IPS-20b (cell line): Measurements from ENCODE around the gene UBL4A.

Experiments used
- H3K27ac ChIP-seq: one replicate; pipeline ENCODE4 v1.5.1; 2013; ENCODE audit warnings: low read length
- H3K27me3 ChIP-seq: 2 replicates; pipeline ENCODE4 v1.6.1; 2013; ENCODE audit warnings: mild to moderate bottlenecking, low read length, inconsistent platforms; ENCODE audit not compliant: insufficient read depth
- H3K36me3 ChIP-seq: 2 replicates; pipeline ENCODE4 v1.6.1; 2013; ENCODE audit warnings: low read depth, mild to moderate bottlenecking, inconsistent platforms, low read length, moderate library complexity; ENCODE audit not compliant: insufficient read depth
- H3K4me1 ChIP-seq: 2 replicates; pipeline ENCODE4 v1.6.1; 2013; ENCODE audit warnings: mild to moderate bottlenecking, control low read depth, inconsistent platforms, low read length, moderate library complexity; ENCODE audit not compliant: insufficient read depth
- H3K4me3 ChIP-seq: 2 replicates; pipeline ENCODE4 v1.5.1; 2013; ENCODE audit warnings: mild to moderate bottlenecking, low read length, inconsistent platforms
- H3K9ac ChIP-seq: 2 replicates; pipeline ENCODE4 v1.6.1; 2013; ENCODE audit warnings: low read depth, mild to moderate bottlenecking, inconsistent platforms, low read length, moderate library complexity
- H3K9me3 ChIP-seq: 2 replicates; pipeline ENCODE4 v1.6.1; 2013; ENCODE audit warnings: mild to moderate bottlenecking, low read depth, low read length, inconsistent platforms; ENCODE audit not compliant: insufficient read depth

UBL4A gene

GRCh38 chrX:154517101-154517781 lies 30.8 kb upstream of the UBL4A start:
- peak overlapping the region; percentile 65; the same call in 1 of the 2 replicates for H3K9ac ChIP-seq
- no peaks in the 10 kb centered on the region for H3K9me3 ChIP-seq
- H3K4me1 ChIP-seq: peaks cover 4% of the 10 kb centered on the region; the same call in 1 of the 2 replicates
- no peaks in the 10 kb centered on the region for H3K36me3 ChIP-seq
- H3K27ac ChIP-seq: no peak overlapping the region
- peak overlapping the region; percentile 63; the same call in 1 of the 2 replicates for H3K4me3 ChIP-seq
- H3K27me3 ChIP-seq: no peaks in the 10 kb centered on the region; the same call in 1 of the 2 replicates

DNA sequence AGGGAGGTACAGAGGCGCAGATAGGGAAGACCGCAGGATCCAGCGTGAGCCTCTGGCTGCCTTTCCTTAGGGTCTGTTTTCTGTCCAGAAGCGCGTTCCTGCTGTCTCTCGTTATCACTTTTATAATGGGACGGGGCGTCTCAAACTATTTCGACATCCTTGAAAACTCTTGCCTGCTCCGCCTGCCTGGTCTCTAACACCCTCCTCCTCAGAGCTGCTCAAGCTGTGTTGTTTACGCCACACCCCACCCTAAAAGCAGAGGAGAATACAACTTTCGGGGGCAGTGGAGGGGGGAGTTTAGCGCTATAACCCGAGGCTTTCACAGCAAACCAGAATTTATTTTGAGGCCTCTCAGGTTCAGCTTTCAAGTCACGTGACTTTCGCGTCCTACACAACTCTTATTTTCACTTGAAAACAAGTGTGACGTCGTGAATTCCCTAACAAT lies 30.3 kb upstream of the UBL4A start:
- Histone ChIP-seq H3K27me3 (no peaks in the 10 kb centered on the region), H3K36me3 (no peaks in the 10 kb centered on the region), H3K27ac (peak overlapping the region; percentile 16), H3K4me3 (peak overlapping the region; percentile 63), H3K9ac (peak overlapping the region; percentile 65; the same call in 1 of the 2 replicates), H3K4me1 (peaks cover 4% of the 10 kb centered on the region; the same call in 1 of the 2 replicates), H3K9me3 (no peaks in the 10 kb centered on the region)

DNA sequence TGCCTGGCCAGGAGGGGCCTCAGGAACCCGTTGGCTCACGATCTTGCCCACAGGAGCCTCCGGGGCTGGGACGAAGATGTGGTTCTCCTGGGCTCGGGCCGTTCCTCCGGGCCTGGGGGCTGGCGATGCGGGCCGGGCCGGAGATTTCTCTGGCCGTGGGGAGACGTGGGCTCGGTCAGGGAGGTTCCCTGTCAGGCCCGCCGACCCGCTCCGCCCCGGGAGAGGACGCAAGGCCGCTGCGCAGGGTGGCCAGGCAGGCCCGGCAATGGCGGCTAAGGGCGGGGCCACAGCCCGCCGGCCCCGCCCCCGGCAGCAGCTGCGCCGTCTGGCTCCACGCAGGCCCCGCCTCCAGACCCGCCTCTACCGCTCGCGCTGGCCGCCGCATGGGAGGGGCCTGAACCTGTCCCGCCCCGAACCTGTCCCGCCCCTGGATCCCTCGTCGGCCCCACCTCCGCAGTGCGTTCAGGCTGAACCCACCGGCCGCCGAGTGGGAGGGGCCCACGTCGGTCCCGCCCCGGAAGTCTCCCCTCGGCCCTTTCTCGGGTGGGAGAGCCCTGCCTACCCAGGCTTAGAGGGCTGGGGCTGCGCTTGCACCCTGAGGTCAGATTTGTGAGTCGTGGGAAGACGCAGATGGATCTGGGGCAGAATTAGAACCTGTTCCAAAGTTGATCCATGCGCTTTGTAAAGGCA lies 29.7 kb upstream of the UBL4A start, which contains the start of gene FAM3A:
Gene FAM3A (minus strand): TSS at position 267 of the 690 bp plus-strand sequence. CDS start 460 bp downstream, outside the sequence.
- Histone ChIP-seq H3K27me3 (no peaks in the 10 kb centered on the region), H3K9me3 (no peaks in the 10 kb centered on the region), H3K9ac (peak within 1 kb of the TSS; percentile 65; the same call in 1 of the 2 replicates), H3K4me1 (peaks cover 4% of the 10 kb centered on the region; the same call in 1 of the 2 replicates), H3K27ac (peak within 1 kb of the TSS; percentile 16), H3K36me3 (no peaks in the 10 kb centered on the region), H3K4me3 (peak within 1 kb of the TSS; percentile 68)

GRCh38 chrX:154515090-154515965 lies 28.9 kb upstream of the UBL4A start:
- Histone ChIP-seq H3K27ac (no peak overlapping the region), H3K4me3 (peak overlapping the region; percentile 68), H3K4me1 (peaks cover 4% of the 10 kb centered on the region; the same call in 1 of the 2 replicates), H3K27me3 (no peaks in the 10 kb centered on the region), H3K9me3 (no peaks in the 10 kb centered on the region), H3K36me3 (no peaks in the 10 kb centered on the region), H3K9ac (peak overlapping the region; percentile 51; the same call in 1 of the 2 replicates)

- no peaks in the 10 kb centered on the region for H3K36me3 ChIP-seq
- H3K4me3 ChIP-seq: no peak overlapping the region
- no peak overlapping the region for H3K9ac ChIP-seq
- H3K27ac ChIP-seq: no peak overlapping the region
- H3K27me3 ChIP-seq: no peaks in the 10 kb centered on the region
- H3K9me3 ChIP-seq: no peaks in the 10 kb centered on the region
- peaks cover 4% of the 10 kb centered on the region; the same call in 1 of the 2 replicates for H3K4me1 ChIP-seq
Measured at GRCh38 chrX:154513716-154514115, 27.3 kb upstream of the UBL4A start.

DNA sequence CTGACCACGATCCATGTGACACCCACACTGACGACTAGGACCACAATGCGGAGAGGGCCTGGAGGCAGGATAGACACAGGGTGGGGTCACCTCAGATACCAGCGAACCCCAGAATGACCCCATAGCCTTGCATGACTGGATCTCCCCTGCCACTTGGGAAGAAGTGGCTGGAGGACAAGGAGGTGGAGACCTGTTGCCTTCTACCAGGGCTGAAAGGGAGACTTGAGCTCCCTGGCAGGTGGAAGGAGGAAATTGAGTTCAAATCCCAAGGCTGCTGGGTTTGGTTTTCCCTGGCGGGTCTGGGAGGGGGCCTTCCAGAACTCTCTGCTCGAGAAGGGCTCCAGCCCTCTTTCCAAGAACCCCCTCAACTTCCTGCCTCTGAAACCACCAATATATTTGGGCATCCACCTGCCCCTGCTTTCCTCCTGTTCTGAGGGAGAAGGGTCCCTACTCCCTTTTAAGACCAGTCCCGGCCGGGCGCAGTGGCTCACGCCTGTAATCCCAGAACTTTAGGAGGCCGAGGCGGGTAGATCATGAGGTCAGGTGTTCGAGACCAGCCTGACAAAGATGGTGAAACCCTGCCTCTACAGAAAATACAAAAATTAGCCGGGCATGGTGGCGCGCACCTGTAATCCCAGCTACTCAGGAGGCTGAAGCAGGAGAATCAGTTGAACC lies 26.6 kb upstream of the UBL4A start:
- no peaks in the 10 kb centered on the region for H3K9me3 ChIP-seq
- no peaks in the 10 kb centered on the region for H3K36me3 ChIP-seq
- no peak overlapping the region for H3K27ac ChIP-seq
- no peak overlapping the region for H3K4me3 ChIP-seq
- H3K4me1 ChIP-seq: peaks cover 2% of the 10 kb centered on the region; the same call in 1 of the 2 replicates
- H3K9ac ChIP-seq: no peak overlapping the region
- no peaks in the 10 kb centered on the region for H3K27me3 ChIP-seq

GRCh38 chrX:154511761-154512160 lies 25.3 kb upstream of the UBL4A start:
- H3K36me3 ChIP-seq: no peaks in the 10 kb centered on the region
- H3K27ac ChIP-seq: no peak overlapping the region
- no peaks in the 10 kb centered on the region; the same call in 1 of the 2 replicates for H3K4me1 ChIP-seq
- H3K9me3 ChIP-seq: no peaks in the 10 kb centered on the region
- no peak overlapping the region for H3K9ac ChIP-seq
- H3K4me3 ChIP-seq: no peak overlapping the region
- H3K27me3 ChIP-seq: no peaks in the 10 kb centered on the region

DNA sequence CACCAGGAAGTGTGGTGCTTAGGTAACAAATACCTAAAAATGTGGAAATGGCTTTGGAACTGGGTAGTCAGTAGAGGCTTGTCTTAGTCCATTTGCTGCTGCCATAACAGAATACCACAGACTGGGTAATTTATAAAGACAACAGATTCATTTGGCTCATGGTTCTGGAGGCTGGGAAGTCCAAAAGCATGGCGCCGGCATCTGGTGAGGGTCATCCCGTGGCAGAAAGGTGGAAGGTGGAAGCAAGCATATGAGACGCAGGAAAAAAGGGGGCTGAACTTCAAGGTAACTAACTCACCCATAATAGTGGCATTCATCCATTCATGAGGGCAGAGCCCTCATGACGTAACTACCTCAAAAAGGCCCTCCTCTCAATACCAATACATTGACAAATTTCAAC lies 23.0 kb upstream of the UBL4A start:
- Histone ChIP-seq H3K36me3 (no peaks in the 10 kb centered on the region), H3K4me1 (no peaks in the 10 kb centered on the region), H3K27ac (no peak overlapping the region), H3K4me3 (no peak overlapping the region), H3K9me3 (no peaks in the 10 kb centered on the region), H3K27me3 (no peaks in the 10 kb centered on the region), H3K9ac (no peak overlapping the region)

- H3K4me3 ChIP-seq: no peak overlapping the region
- H3K9ac ChIP-seq: no peak overlapping the region
- no peaks in the 10 kb centered on the region for H3K27me3 ChIP-seq
- no peaks in the 10 kb centered on the region for H3K9me3 ChIP-seq
- H3K27ac ChIP-seq: no peak overlapping the region
- H3K36me3 ChIP-seq: no peaks in the 10 kb centered on the region
- H3K4me1 ChIP-seq: no peaks in the 10 kb centered on the region
Measured at GRCh38 chrX:154508384-154508745, 21.9 kb upstream of the UBL4A start.

GRCh38 chrX:154507673-154508383 lies 21.4 kb upstream of the UBL4A start:
- no peaks in the 10 kb centered on the region for H3K27me3 ChIP-seq
- H3K27ac ChIP-seq: no peak overlapping the region
- no peak overlapping the region for H3K9ac ChIP-seq
- H3K4me1 ChIP-seq: no peaks in the 10 kb centered on the region
- H3K36me3 ChIP-seq: no peaks in the 10 kb centered on the region
- H3K9me3 ChIP-seq: no peaks in the 10 kb centered on the region
- H3K4me3 ChIP-seq: no peak overlapping the region
